SU-DHL-6 (cell line): ENCODE measurements around the gene PUS10.

Source experiments
- H2AFZ ChIP-seq: fragments of 200-600 bp; sonication (generic); 2 replicates; pipeline ENCODE4 v1.6.1; 2014; ENCODE audit warnings: low read depth, mild to moderate bottlenecking, moderate library complexity, mixed read lengths, antibody characterized with exemption, low read length; ENCODE audit not compliant: severe bottlenecking
- H3F3A ChIP-seq: fragments of 200-600 bp; shearing (Covaris generic); 2 replicates; pipeline ENCODE4 v1.6.0; 2016; ENCODE audit warnings: antibody characterized with exemption, mild to moderate bottlenecking; ENCODE audit not compliant: insufficient read depth
- H3K27ac ChIP-seq: fragments of 200-600 bp; sonication (generic); 2 replicates; pipeline ENCODE4 v1.5.1; 2016; ENCODE audit warnings: low read depth, mild to moderate bottlenecking, low read length, moderate library complexity, mixed read lengths
- H3K27me3 ChIP-seq: fragments of 200-600 bp; sonication (generic), shearing (Covaris generic); 2 replicates; pipeline ENCODE4 v1.6.0; 2014; ENCODE audit warnings: mild to moderate bottlenecking, low read length
- H3K36me3 ChIP-seq: fragments of 200-600 bp; sonication (generic); 2 replicates; pipeline ENCODE4 v1.6.1; 2014; ENCODE audit warnings: mild to moderate bottlenecking, low read length, mixed read lengths
- H3K4me2 ChIP-seq: fragments of 300-600, 200-600 bp; shearing (Covaris generic), sonication (generic); 2 replicates; pipeline ENCODE4 v1.6.0; 2014; ENCODE audit warnings: low read length, low read depth, mild to moderate bottlenecking; ENCODE audit not compliant: poor library complexity, severe bottlenecking
- H3K4me3 ChIP-seq: fragments of 200-600 bp; sonication (generic); 2 replicates; pipeline ENCODE4 v1.5.1; 2014; ENCODE audit warnings: antibody characterized with exemption, low read length, mild to moderate bottlenecking, mixed read lengths; ENCODE audit not compliant: insufficient read depth, poor library complexity, severe bottlenecking
- H3K79me2 ChIP-seq: fragments of 200-600 bp; sonication (generic); 2 replicates; pipeline ENCODE4 v1.6.1; 2014; ENCODE audit warnings: mild to moderate bottlenecking, low read length, moderate library complexity; ENCODE audit not compliant: insufficient read depth
- H3K9ac ChIP-seq: fragments of 200-600 bp; sonication (generic); 2 replicates; pipeline ENCODE4 v1.7.0; 2014; ENCODE audit warnings: mild to moderate bottlenecking, low read length
- H3K9me2 ChIP-seq: fragments of 200-600 bp; sonication (generic); replicated peaks from 2 replicates; pipeline ENCODE4 v1.6.1; 2014; ENCODE audit warnings: low read length; ENCODE audit not compliant: insufficient read depth
- H3K9me3 ChIP-seq: fragments of 200-600 bp; sonication (generic); 2 replicates; pipeline ENCODE4 v1.6.1; 2014; ENCODE audit warnings: low read length, mixed read lengths; ENCODE audit not compliant: insufficient read depth
- H4K20me1 ChIP-seq: fragments of 200-600 bp; sonication (generic); 2 replicates; pipeline ENCODE4 v1.6.1; 2014; ENCODE audit warnings: low read depth, mild to moderate bottlenecking, antibody characterized with exemption, low read length, moderate library complexity, mixed read lengths
- CTCF ChIP-seq: fragments of 200-600 bp; sonication (generic); IDR thresholded peaks from one replicate; pipeline ENCODE4 v1.5.1; 2017; ENCODE audit warnings: antibody characterized with exemption, mild to moderate bottlenecking, low read length, moderate library complexity; ENCODE audit not compliant: insufficient read depth, poor library complexity, severe bottlenecking
- EZH2phosphoT487 ChIP-seq: fragments of 200-600 bp; sonication (generic), shearing (Covaris generic); conservative IDR thresholded peaks from 2 replicates; pipeline ENCODE4 v1.6.1; 2018; ENCODE audit warnings: mild to moderate bottlenecking, antibody characterized with exemption, low read length, moderate library complexity, mixed read lengths

PUS10 gene

GRCh38 chr2:61057562-61057961, 39.5 kb upstream of the PUS10 start:
- Histone ChIP-seq H3K36me3 (no peaks in the 10 kb centered on the region), H3F3A (0 out of 2 replicates have a peak, but pooled peaks cover 5% of the 10 kb centered on the region), H2AFZ (no peak overlapping the region), H3K27ac (no peak overlapping the region), H4K20me1 (no peaks in the 10 kb centered on the region), H3K9me2 (no peaks in the 10 kb centered on the region), H3K27me3 (no peaks in the 10 kb centered on the region), H3K79me2 (no peaks in the 10 kb centered on the region), H3K4me3 (no peak overlapping the region), H3K9ac (no peak overlapping the region), H3K9me3 (no peaks in the 10 kb centered on the region), H3K4me2 (no peak overlapping the region)
- TF ChIP-seq CTCF (no peak), EZH2phosphoT487 (no peak)

- Histone ChIP-seq H3K9me2 (no peaks in the 10 kb centered on the region), H2AFZ (no peak overlapping the region), H3K36me3 (0 out of 2 replicates have a peak, but pooled peaks cover 8% of the 10 kb centered on the region), H3K27ac (no peak overlapping the region), H3K79me2 (no peaks in the 10 kb centered on the region), H3K4me3 (no peak overlapping the region), H3K9me3 (no peaks in the 10 kb centered on the region), H3F3A (no peaks in the 10 kb centered on the region), H3K9ac (no peak overlapping the region), H4K20me1 (no peaks in the 10 kb centered on the region), H3K4me2 (no peak overlapping the region), H3K27me3 (no peaks in the 10 kb centered on the region)
- TF ChIP-seq CTCF (no peak), EZH2phosphoT487 (no peak)
Measured at GRCh38 chr2:61055557-61055956, 37.5 kb upstream of the PUS10 start.

DNA sequence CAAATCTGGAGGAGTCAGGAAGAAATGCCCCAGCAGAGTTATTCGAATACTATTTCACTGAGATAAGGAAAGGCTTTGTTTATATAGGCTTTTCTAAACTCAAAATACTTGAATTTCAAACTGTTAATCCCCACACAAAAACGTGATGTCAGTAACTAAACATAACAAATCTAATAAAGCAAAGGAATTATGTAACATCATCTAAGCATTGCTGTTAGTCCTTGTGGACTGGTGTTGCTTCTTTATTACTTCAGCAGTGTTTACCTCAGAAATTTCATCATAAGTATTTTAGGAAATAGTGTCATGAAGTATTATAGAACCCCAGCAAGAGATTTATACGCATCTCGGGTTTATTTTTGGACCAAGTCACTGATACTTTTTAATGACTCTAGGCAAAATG, 27.9 kb upstream of the PUS10 start:
- no peak overlapping the region for H3K27ac ChIP-seq
- no peaks in the 10 kb centered on the region for H4K20me1 ChIP-seq
- H3K9me2 ChIP-seq = no peaks in the 10 kb centered on the region
- no peak overlapping the region for H3K4me3 ChIP-seq
- TF ChIP-seq CTCF (no peak), EZH2phosphoT487 (no peak)
- H3K79me2 ChIP-seq = 0 out of 2 replicates have a peak, but pooled peaks cover 7% of the 10 kb centered on the region
- no peak overlapping the region for H2AFZ ChIP-seq
- H3K4me2 ChIP-seq = no peak overlapping the region
- no peaks in the 10 kb centered on the region; the same call in 1 of the 2 replicates for H3F3A ChIP-seq
- H3K9ac ChIP-seq = no peak overlapping the region
- peaks cover 32% of the 10 kb centered on the region for H3K36me3 ChIP-seq
- no peaks in the 10 kb centered on the region for H3K9me3 ChIP-seq
- H3K27me3 ChIP-seq = no peaks in the 10 kb centered on the region
